ENCODE measurements around the gene TRABD2B.

TRABD2B gene

DNA sequence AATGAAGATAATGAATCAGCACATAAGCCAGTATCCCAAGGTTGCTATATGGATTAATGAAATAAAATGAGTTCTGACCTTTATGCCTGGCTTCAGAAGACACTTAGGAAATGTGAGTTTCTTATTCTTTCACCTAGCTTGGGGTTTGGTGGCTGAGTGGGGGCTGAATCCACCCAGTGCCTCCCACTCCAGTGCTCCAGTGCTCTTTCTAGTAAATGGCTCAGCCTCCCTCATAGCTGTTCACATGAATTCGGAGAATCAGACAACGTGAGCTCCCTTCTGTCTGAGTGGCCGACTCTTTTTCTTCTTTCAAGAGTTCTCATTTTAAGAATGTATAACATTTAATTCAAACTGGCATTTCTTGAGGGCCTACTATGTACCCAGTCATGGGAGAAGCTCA is 43.5 kb downstream of the TRABD2B start:
- no peak for TF ChIP-seq POLR2AphosphoS5 (IDR thresholded peaks at IDR 0.05; ENCODE audit: low read depth, low read length)
- no peak for TF ChIP-seq FOXP2 (optimal IDR thresholded peaks at IDR 0.05; ENCODE audit: borderline replicate concordance, extremely low read depth, extremely low read length, insufficient read depth)
- no peak for TF ChIP-seq REST (IDR thresholded peaks at IDR 0.05; ENCODE audit: insufficient read depth in 1 of 2, low read depth in 2 of 2, low read length in 2 of 2)
- no peak for TF ChIP-seq SIN3A (IDR thresholded peaks at IDR 0.05; ENCODE audit: borderline replicate concordance, insufficient read depth, low read length)
- no peak for TF ChIP-seq TAF1 (IDR thresholded peaks at IDR 0.05; ENCODE audit: borderline replicate concordance, insufficient read depth, low read length)

DNA sequence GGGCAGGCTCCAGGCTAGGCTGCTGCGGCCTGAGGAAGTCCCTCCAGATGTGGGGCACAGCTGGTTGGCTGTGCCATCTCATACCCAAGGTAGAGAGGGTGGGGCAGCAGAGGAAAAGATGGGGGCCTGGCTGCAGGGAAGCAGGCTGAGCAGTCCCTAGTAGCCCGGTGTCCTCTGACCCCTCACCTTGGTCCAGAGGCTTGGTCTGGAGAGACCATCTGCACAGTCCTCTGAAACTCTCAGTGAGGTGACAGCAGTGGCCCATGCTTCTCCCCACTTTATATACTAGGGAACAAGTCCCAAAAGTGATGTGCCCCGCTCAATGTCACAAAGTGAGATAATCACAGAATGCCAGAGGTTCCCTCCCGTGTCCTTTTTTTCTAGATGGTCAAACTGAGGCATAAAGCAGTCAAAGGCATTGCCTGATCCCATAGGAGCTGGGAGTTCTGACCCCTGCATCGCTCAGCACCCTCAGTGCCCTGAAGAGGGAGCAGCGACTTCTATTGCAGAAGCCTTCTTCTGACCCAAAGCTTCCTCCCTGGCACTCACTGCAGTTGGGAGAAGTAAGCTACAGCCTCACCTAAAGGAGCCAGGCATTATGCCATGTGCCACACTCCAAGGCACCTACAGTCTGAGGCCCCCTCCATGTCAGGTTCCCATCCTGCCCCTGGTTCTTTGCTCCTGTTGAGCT is 45.5 kb downstream of the TRABD2B start:
- TF ChIP-seq SIN3A (IDR thresholded peaks at IDR 0.05; ENCODE audit: borderline replicate concordance, insufficient read depth, low read length) (no peak), POLR2AphosphoS5 (IDR thresholded peaks at IDR 0.05; ENCODE audit: low read depth, low read length) (no peak), TAF1 (IDR thresholded peaks at IDR 0.05; ENCODE audit: borderline replicate concordance, insufficient read depth, low read length) (no peak)

DNA sequence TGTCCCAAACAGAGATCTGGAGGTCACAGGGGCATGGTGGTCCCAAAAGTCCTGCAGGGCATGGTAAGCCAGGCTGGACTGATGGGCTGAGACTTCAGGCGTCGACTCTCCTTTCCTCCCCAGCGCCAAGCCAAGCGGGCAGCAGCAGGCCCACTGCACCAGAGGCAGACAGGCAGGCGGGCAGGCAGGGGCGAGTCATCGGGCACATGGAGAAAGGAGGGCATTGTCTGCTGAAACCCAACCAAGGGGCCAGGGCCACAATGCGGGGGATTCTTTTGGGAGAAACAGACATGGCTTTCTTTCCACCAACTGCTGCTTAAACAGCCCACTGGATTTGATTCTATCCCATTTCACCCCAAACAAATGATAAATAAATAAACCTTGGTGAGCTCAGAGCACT is 46.2 kb downstream of the TRABD2B start:
- TF ChIP-seq SIN3A (IDR thresholded peaks at IDR 0.05; ENCODE audit: borderline replicate concordance, insufficient read depth, low read length) (no peak), REST (IDR thresholded peaks at IDR 0.05; ENCODE audit: insufficient read depth in 1 of 2, low read depth in 2 of 2, low read length in 2 of 2) (no peak), POLR2AphosphoS5 (IDR thresholded peaks at IDR 0.05; ENCODE audit: low read depth, low read length) (no peak), FOXP2 (optimal IDR thresholded peaks at IDR 0.05; ENCODE audit: borderline replicate concordance, extremely low read depth, extremely low read length, insufficient read depth) (no peak), TAF1 (IDR thresholded peaks at IDR 0.05; ENCODE audit: borderline replicate concordance, insufficient read depth, low read length) (no peak)

GRCh38 chr1:47950471-47950870 is 46.7 kb downstream of the TRABD2B start:
- no peak for TF ChIP-seq TAF1 (IDR thresholded peaks at IDR 0.05; ENCODE audit: borderline replicate concordance, insufficient read depth, low read length)
- no peak for TF ChIP-seq SIN3A (IDR thresholded peaks at IDR 0.05; ENCODE audit: borderline replicate concordance, insufficient read depth, low read length)

DNA sequence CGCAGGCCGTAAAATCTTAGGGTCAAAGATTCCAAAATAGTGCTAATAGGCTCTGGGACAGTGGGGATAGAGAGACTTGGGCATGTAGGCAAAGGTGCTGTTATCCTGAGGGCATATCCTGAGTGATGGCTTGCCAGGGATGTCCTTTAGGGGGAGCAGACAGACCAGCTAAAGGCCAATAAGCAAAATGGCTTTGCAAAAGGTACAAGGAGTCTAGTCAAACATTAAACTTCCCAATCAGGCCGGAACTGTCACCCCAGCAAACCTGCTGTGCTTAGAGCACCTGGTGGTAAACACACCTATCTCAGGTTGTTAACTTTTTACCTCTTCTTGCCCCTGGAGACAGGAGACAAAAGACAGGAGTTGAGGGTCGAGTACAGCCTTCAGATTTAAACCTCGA is 49.1 kb downstream of the TRABD2B start:
- TF ChIP-seq SIN3A (IDR thresholded peaks at IDR 0.05; ENCODE audit: borderline replicate concordance, insufficient read depth, low read length) (no peak), FOXP2 (optimal IDR thresholded peaks at IDR 0.05; ENCODE audit: borderline replicate concordance, extremely low read depth, extremely low read length, insufficient read depth) (no peak), POLR2AphosphoS5 (IDR thresholded peaks at IDR 0.05; ENCODE audit: low read depth, low read length) (no peak), REST (IDR thresholded peaks at IDR 0.05; ENCODE audit: insufficient read depth in 1 of 2, low read depth in 2 of 2, low read length in 2 of 2) (no peak), TAF1 (IDR thresholded peaks at IDR 0.05; ENCODE audit: borderline replicate concordance, insufficient read depth, low read length) (no peak)

- TF ChIP-seq SIN3A (IDR thresholded peaks at IDR 0.05; ENCODE audit: borderline replicate concordance, insufficient read depth, low read length) (no peak), TAF1 (IDR thresholded peaks at IDR 0.05; ENCODE audit: borderline replicate concordance, insufficient read depth, low read length) (no peak), REST (IDR thresholded peaks at IDR 0.05; ENCODE audit: insufficient read depth in 1 of 2, low read depth in 2 of 2, low read length in 2 of 2) (no peak), FOXP2 (optimal IDR thresholded peaks at IDR 0.05; ENCODE audit: borderline replicate concordance, extremely low read depth, extremely low read length, insufficient read depth) (no peak), POLR2AphosphoS5 (IDR thresholded peaks at IDR 0.05; ENCODE audit: low read depth, low read length) (no peak)
Observed at GRCh38 chr1:47947531-47947930, 49.7 kb downstream of the TRABD2B start.

Data from PFSK-1 (cell line).